GM12878 (cell line): ENCODE results near the gene ZNF644. TPM values are rescaled to one million over a fixed set of nuclear protein-coding genes. Genes with fewer than 3 reads are reported as not detected.

Experiments
- ATAC-seq: fragments of 200-7000 bp; cut with Tn5 transposase; 3 replicates; pipeline ENCODE4 v1.9.1; 2020; ENCODE audit warnings: mild to moderate bottlenecking, moderate library complexity
- BruUV-seq: library from RNA; stranded (reverse); fragments of 400-500 nt; replicated peaks from 2 replicates; lab custom pipeline; 2021; lab: Mats Ljungman, UMichigan
- CTCF ChIA-PET: fragments of 300-600 bp; sonication (Branson Sonifier 250); formaldehyde crosslinking; extraction: SDS; loops from one replicate; lab custom pipeline; 2021; ENCODE audit warnings: inconsistent platforms; lab: Yijun Ruan, JAX
- POLR2A ChIA-PET: fragments of 350-600 bp; formaldehyde crosslinking; extraction: SDS; loops from one replicate; lab custom pipeline; 2021; ENCODE audit warnings: inconsistent platforms; lab: Charles Lee
- RAD21 ChIA-PET: fragments of 300-600 bp; sonication (Branson Sonifier 250); formaldehyde crosslinking; loops from one replicate; lab custom pipeline; 2023; ENCODE audit warnings: antibody characterized with exemption; ENCODE audit not compliant: unreplicated experiment; lab: Charles Lee
- SMC1A ChIA-PET: fragments of 300-600 bp; sonication (Branson Sonifier 250); formaldehyde crosslinking; loops from one replicate; lab custom pipeline; 2023; ENCODE audit not compliant: unreplicated experiment, uncharacterized antibody; lab: Charles Lee
- DNase-seq: peaks from one replicate; pipeline ENCODE4 v3.0.0-alpha.2; 2011; ENCODE audit warnings: low read depth, low spot score
- FAIRE-seq: peaks from 3 replicates; lab custom pipeline; 2011; peaks lifted over from hg19 to GRCh38; lab: Jason Lieb, UNC
- H2AFZ ChIP-seq: 2 replicates; pipeline ENCODE4 v1.6.0; 2011; ENCODE audit warnings: low read depth, low read length, control low read depth; ENCODE audit not compliant: control insufficient read depth
- H3K27ac ChIP-seq: 2 replicates; pipeline ENCODE4 v1.5.1; 2011; ENCODE audit warnings: control low read depth; ENCODE audit not compliant: control insufficient read depth, insufficient read depth
- H3K27me3 ChIP-seq, 2 experiments: replicated peaks in 1 of 2; 2 replicates each; pipeline versions ENCODE4 v1.6.0 to v1.6.1; 2011; ENCODE audit warnings: low read length in 1 of 2; ENCODE audit not compliant: control insufficient read depth in 2 of 2, insufficient read depth in 2 of 2
- H3K36me3 ChIP-seq, 2 experiments: 2 replicates each; pipeline ENCODE4 v1.5.1; 2011; ENCODE audit warnings: low read length in 1 of 2; ENCODE audit not compliant: control insufficient read depth in 2 of 2, insufficient read depth in 2 of 2
- H3K4me1 ChIP-seq: 2 replicates; pipeline ENCODE4 v1.6.1; 2011; ENCODE audit warnings: mild to moderate bottlenecking, low read length, moderate library complexity, mixed read lengths; ENCODE audit not compliant: control insufficient read depth, insufficient read depth
- H3K4me2 ChIP-seq: 2 replicates; pipeline ENCODE4 v1.6.0; 2011; ENCODE audit warnings: control low read depth; ENCODE audit not compliant: control insufficient read depth, insufficient read depth
- H3K4me3 ChIP-seq: fragments of 200-600 bp; sonication (generic); 2 replicates; pipeline ENCODE4 v1.5.1; 2016
- H3K79me2 ChIP-seq: 2 replicates; pipeline ENCODE4 v1.6.0; 2011; ENCODE audit warnings: low read length; ENCODE audit not compliant: control insufficient read depth, insufficient read depth
- H3K9ac ChIP-seq: 2 replicates; pipeline ENCODE4 v1.8.0; 2011; ENCODE audit warnings: low read length, control low read depth, mixed read lengths; ENCODE audit not compliant: control insufficient read depth, insufficient read depth
- H3K9me3 ChIP-seq: replicated peaks from 3 replicates; pipeline ENCODE4 v1.5.1; 2011; ENCODE audit warnings: mild to moderate bottlenecking, low read length; ENCODE audit not compliant: control insufficient read depth, insufficient read depth
- H4K20me1 ChIP-seq: 2 replicates; pipeline ENCODE4 v1.6.0; 2011; ENCODE audit not compliant: control insufficient read depth, insufficient read depth
- EGR1 ChIP-seq, 2 experiments: IDR thresholded peaks; 1 replicate in 1 of 2; 2 replicates in 1 of 2; pipeline ENCODE4 v1.6.1; 2011 to 2012; ENCODE audit warnings: low read depth in 2 of 2, low read length in 2 of 2, borderline replicate concordance in 1 of 2, mild to moderate bottlenecking in 1 of 2, moderate library complexity in 1 of 2
- ZNF207 ChIP-seq: fragments of 450-650 bp; IDR thresholded peaks from 2 replicates; pipeline ENCODE4 v1.6.1; 2014; ENCODE audit warnings: antibody characterized with exemption, mild to moderate bottlenecking, borderline replicate concordance
- WGBS: methylation state at CpG from one replicate; pipeline ENCODE4 v1.1.6; 2016; ENCODE audit warnings: low lambda C conversion rate; ENCODE audit not compliant: insufficient replicate concordance, insufficient coverage; ENCODE audit errors: missing lambda C conversion rate; 5-methylcytosine and 5-hydroxymethylcytosine counted together
- in situ Hi-C: fragments of 300-500 bp; cut with MboI; formaldehyde crosslinking; loops from 9 replicates; pipeline ENCODE4 v1.14.3; 2018; ENCODE audit warnings: mixed read lengths
- intact Hi-C: fragments of 100-400 bp; cut with micrococcal nuclease; formaldehyde crosslinking; loops from one replicate; pipeline ENCODE4 v1.14.2; 2022; ENCODE audit not compliant: unreplicated experiment
- polyA plus RNA-seq, 11 experiments: library from polyadenylated mRNA; depleted of rRNA in 4 of 11; unstranded in 6 of 11; stranded (reverse) in 5 of 11; fragments of >200 nt; fragmentation: Nextera tagmentation in 4 of 11; fragmentation: Illumina TruSeq in 1 of 11; extraction: Ambion mirVana in 4 of 11; extraction: Trizol in 1 of 11; gene quantifications; 1 replicate in 1 of 11; 2 replicates in 10 of 11; pipeline versions ENCODE4 v1.2.1 to v1.2.3, GENCODE V29; 2011 to 2016; ENCODE audit warnings: inconsistent platforms in 2 of 11, missing spikeins in 2 of 11, low read depth in 1 of 11
- total RNA-seq, 4 experiments: library from RNA; depleted of rRNA in 3 of 4; stranded (reverse); fragments of >200 nt in 3 of 4; fragmentation: Illumina TruSeq in 1 of 4; extraction: Trizol in 1 of 4; gene quantifications; 2 replicates each; pipeline versions ENCODE4 v1.2.1 to v1.2.3, GENCODE V29; 2013 to 2021
- TF ChIP-seq, protein P1 (sequence below): fragments of 450-650 bp; IDR thresholded peaks from 2 replicates; pipeline ENCODE4 v1.6.1; 2017; ENCODE audit warnings: mild to moderate bottlenecking, low read depth, inconsistent platforms; ENCODE audit not compliant: poor library complexity, severe bottlenecking

Gene ZNF644
- total and polyA plus RNA-seq, 10 of the 15 experiments (the other 5 are each of a cell fraction or from before 2014, with no cell fraction given): 17.7 to 55.3 (median 29.5) TPM

GRCh38 chr1:90876101-90876500, 145.7 kb downstream of the ZNF644 start:
- intact Hi-C loops (no loop called here), in situ Hi-C loops (no loop called here)
- Histone ChIP-seq H3K4me1 (no peaks in the 10 kb centered on the region), H4K20me1 (no peaks in the 10 kb centered on the region), H3K4me2 (no peak overlapping the region), H3K27me3 (no peaks in the 10 kb centered on the region), H3K27ac (no peak overlapping the region), H3K79me2 (no peaks in the 10 kb centered on the region), H3K9me3 (peaks cover 2% of the 10 kb centered on the region; the same call in 2 of the 3 replicates), H3K36me3 (no peaks in the 10 kb centered on the region), H3K4me3 (no peak overlapping the region), H3K9ac (no peak overlapping the region), H2AFZ (no peak overlapping the region)
- FAIRE-seq: no peak
- POLR2A ChIA-PET: no interaction called here
- CTCF ChIA-PET: interaction anchor here (0.7 kb wide), 1 partner anchor 58 kb away, joined by 3 read pairs; no protein-coding TSS in a partner anchor
- no peak for TF ChIP-seq ZNF207
- no peak for TF ChIP-seq EGR1 (IDR thresholded peaks at IDR 0.05; ENCODE audit: borderline replicate concordance in 1 of 2, low read depth in 2 of 2, low read length in 2 of 2)
- TF ChIP-seq, protein P1, sequence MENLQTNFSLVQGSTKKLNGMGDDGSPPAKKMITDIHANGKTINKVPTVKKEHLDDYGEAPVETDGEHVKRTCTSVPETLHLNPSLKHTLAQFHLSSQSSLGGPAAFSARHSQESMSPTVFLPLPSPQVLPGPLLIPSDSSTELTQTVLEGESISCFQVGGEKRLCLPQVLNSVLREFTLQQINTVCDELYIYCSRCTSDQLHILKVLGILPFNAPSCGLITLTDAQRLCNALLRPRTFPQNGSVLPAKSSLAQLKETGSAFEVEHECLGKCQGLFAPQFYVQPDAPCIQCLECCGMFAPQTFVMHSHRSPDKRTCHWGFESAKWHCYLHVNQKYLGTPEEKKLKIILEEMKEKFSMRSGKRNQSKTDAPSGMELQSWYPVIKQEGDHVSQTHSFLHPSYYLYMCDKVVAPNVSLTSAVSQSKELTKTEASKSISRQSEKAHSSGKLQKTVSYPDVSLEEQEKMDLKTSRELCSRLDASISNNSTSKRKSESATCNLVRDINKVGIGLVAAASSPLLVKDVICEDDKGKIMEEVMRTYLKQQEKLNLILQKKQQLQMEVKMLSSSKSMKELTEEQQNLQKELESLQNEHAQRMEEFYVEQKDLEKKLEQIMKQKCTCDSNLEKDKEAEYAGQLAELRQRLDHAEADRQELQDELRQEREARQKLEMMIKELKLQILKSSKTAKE: no peak
- WGBS: 32% methylated on average over 3 of the region's 3 CpGs
- RAD21 ChIA-PET: no interaction called here
- SMC1A ChIA-PET: interaction anchor here (0.6 kb wide), 1 partner anchor 24 kb away, joined by 3 read pairs; no protein-coding TSS in a partner anchor
- DNase-seq: no peak
- BruUV-seq: no TSS peak
- ATAC-seq: no peak
